Measurements from ENCODE around the gene SEMA3A. TPM values are rescaled to one million over a fixed set of nuclear protein-coding genes. Genes with fewer than 3 reads are reported as not detected.

Gene SEMA3A
- total and polyA plus RNA-seq, 2 of the 13 experiments (the other 11 are each of a cell fraction or from before 2014, with no cell fraction given) = 0.29 to 1.2 TPM

GRCh38 chr7:84058311-84059076, 136.1 kb downstream of the SEMA3A start:
- peaks cover 35% of the 10 kb centered on the region for H3K4me1 ChIP-seq (ENCODE audit: insufficient read depth, low read length)
- ATAC-seq (peak; percentile 80), DNase-seq (ENCODE audit: low spot score) (peak; percentile 82), FAIRE-seq (no peak)
- no peaks in the 10 kb centered on the region for H3K9me3 ChIP-seq (ENCODE audit: low read length)
- H2AFZ ChIP-seq (ENCODE audit: low read length) = peak overlapping the region; percentile 86
- peak overlapping the region; percentile 63 for H3K27ac ChIP-seq (ENCODE audit: extremely low read length, insufficient read depth, low read length)
- in situ Hi-C loops (cut with HindIII; ENCODE audit: extremely low pct_ligation_motif_present, low pct_unique_long_range_greater_than_20kb) (no loop called here), intact Hi-C loops (cut with micrococcal nuclease; ENCODE audit: unreplicated experiment) (no loop called here)
- POLR2A ChIA-PET = no interaction called here
- WGBS (ENCODE audit: low lambda C conversion rate) = 42% methylated on average over 6 of the region's 6 CpGs
- H3K27me3 ChIP-seq (ENCODE audit: control insufficient read depth in 1 of 2, insufficient read depth in 2 of 2, low read length in 2 of 2) = no peaks in the 10 kb centered on the region
- no peaks in the 10 kb centered on the region for H3K79me2 ChIP-seq (ENCODE audit: insufficient read depth, low read length)
- H3K9ac ChIP-seq (ENCODE audit: insufficient read depth, low read depth, low read length) = peak overlapping the region; percentile 23; the same call in 1 of the 2 replicates
- H4K20me1 ChIP-seq (ENCODE audit: insufficient read depth, low read length) = no peaks in the 10 kb centered on the region
- CTCF ChIA-PET (ENCODE audit: low intra/inter-chr PET ratio, low total read pairs) = no interaction called here
- H3K4me3 ChIP-seq (replicated peaks in 1 of 3; ENCODE audit: insufficient read depth in 1 of 3, low read depth in 2 of 3, low read length in 3 of 3) = peak overlapping the region in 1 of 3 experiments; percentile 8; a peak in 1 of 6 replicates
- peak overlapping the region; percentile 57 for H3K4me2 ChIP-seq (ENCODE audit: low read depth, low read length)
- TSS peak; percentile 99 for BruUV-seq (replicated peaks)
- H3K36me3 ChIP-seq (replicated peaks in 1 of 2; ENCODE audit: control insufficient read depth in 1 of 2, insufficient read depth in 2 of 2, low read length in 2 of 2) = no peaks in the 10 kb centered on the region
- TF ChIP-seq ZNF329 (CRISPR knock-in tag; IDR thresholded peaks at IDR 0.05; ENCODE audit: low read depth) (no peak), PRDM4 (CRISPR knock-in tag; IDR thresholded peaks at IDR 0.05; ENCODE audit: borderline replicate concordance) (no peak), ZBTB7A (CRISPR knock-in tag; IDR thresholded peaks at IDR 0.05) (no peak), FOXO1 (CRISPR knock-in tag; IDR thresholded peaks at IDR 0.05) (no peak), SOX5 (CRISPR knock-in tag; IDR thresholded peaks at IDR 0.05; ENCODE audit: borderline replicate concordance) (peak; percentile 70; the same call in 1 of the 2 replicates), NCOA5 (CRISPR knock-in tag; IDR thresholded peaks at IDR 0.05) (no peak), THAP9 (CRISPR knock-in tag; IDR thresholded peaks at IDR 0.05; ENCODE audit: borderline replicate concordance) (no peak), ZBTB49 (CRISPR knock-in tag; IDR thresholded peaks at IDR 0.05; ENCODE audit: borderline replicate concordance) (no peak), HMG20A (CRISPR knock-in tag; IDR thresholded peaks at IDR 0.05; ENCODE audit: borderline replicate concordance) (peak; percentile 11; the same call in 1 of the 2 replicates), MATR3 (CRISPR knock-in tag; IDR thresholded peaks at IDR 0.05) (no peak), ZNF354B (CRISPR knock-in tag; IDR thresholded peaks at IDR 0.05) (no peak), STAT5B (CRISPR knock-in tag; IDR thresholded peaks at IDR 0.05) (no peak), MYNN (CRISPR knock-in tag; IDR thresholded peaks at IDR 0.05; ENCODE audit: low read depth) (no peak), ZNF790 (CRISPR knock-in tag; IDR thresholded peaks at IDR 0.05; ENCODE audit: borderline replicate concordance) (no peak), ZNF235 (CRISPR knock-in tag; IDR thresholded peaks at IDR 0.05; ENCODE audit: borderline replicate concordance) (no peak), SUZ12 (IDR thresholded peaks at IDR 0.05; ENCODE audit: low read depth, low read length) (no peak), TAF15 (IDR thresholded peaks at IDR 0.05; ENCODE audit: low read depth, low read length, poor library complexity, severe bottlenecking) (no peak), KLF9 (CRISPR knock-in tag; IDR thresholded peaks at IDR 0.05; ENCODE audit: low read depth) (no peak)
